Measurements from ENCODE around the gene ARHGAP45.

ARHGAP45 gene

GRCh38 chr19:1047696-1048147 is 19.2 kb upstream of the ARHGAP45 start:
- H3K9ac ChIP-seq (ENCODE audit: low read length in 5 of 5) = no peak overlapping the region
- H3K4me3 ChIP-seq (ENCODE audit: low read depth in 1 of 5, low read length in 5 of 5) = no peak overlapping the region
- H3K4me1 ChIP-seq (ENCODE audit: control insufficient read depth in 5 of 5, insufficient read depth in 5 of 5, low read length in 5 of 5) = peaks cover 0 to 8% (median 6%) of the 10 kb centered on the region in 5 donors
- peaks cover 0 to 11% (median 5%) of the 10 kb centered on the region in 5 donors for H3K36me3 ChIP-seq (ENCODE audit: control insufficient read depth in 5 of 5, insufficient read depth in 5 of 5, low read length in 5 of 5)
- no peak overlapping the region for H3K27ac ChIP-seq (ENCODE audit: low read depth, low read length)
- no peaks in the 10 kb centered on the region for H3K27me3 ChIP-seq (ENCODE audit: control insufficient read depth in 5 of 5, insufficient read depth in 4 of 5, low read length in 5 of 5)
- H3K9me3 ChIP-seq (ENCODE audit: control insufficient read depth in 5 of 5, low read length in 5 of 5) = no peaks in the 10 kb centered on the region

- peaks cover 0 to 3% (median 0%) of the 10 kb centered on the region in 5 donors for H3K4me1 ChIP-seq (ENCODE audit: control insufficient read depth in 5 of 5, insufficient read depth in 5 of 5, low read length in 5 of 5)
- no peak overlapping the region for H3K4me3 ChIP-seq (ENCODE audit: low read depth in 1 of 5, low read length in 5 of 5)
- H3K9me3 ChIP-seq (ENCODE audit: control insufficient read depth in 5 of 5, low read length in 5 of 5) = no peaks in the 10 kb centered on the region
- H3K27me3 ChIP-seq (ENCODE audit: control insufficient read depth in 5 of 5, insufficient read depth in 4 of 5, low read length in 5 of 5) = no peaks in the 10 kb centered on the region
- no peak overlapping the region for H3K27ac ChIP-seq (ENCODE audit: low read depth, low read length)
- H3K9ac ChIP-seq (ENCODE audit: low read length in 5 of 5) = no peak overlapping the region
- peaks cover 0 to 16% (median 6%) of the 10 kb centered on the region in 5 donors for H3K36me3 ChIP-seq (ENCODE audit: control insufficient read depth in 5 of 5, insufficient read depth in 5 of 5, low read length in 5 of 5)
These were observed 17.9 kb upstream of the ARHGAP45 start for GRCh38 chr19:1049106-1049505.

GRCh38 chr19:1049800-1050199 is 17.2 kb upstream of the ARHGAP45 start:
- Histone ChIP-seq H3K4me3 (ENCODE audit: low read depth in 1 of 5, low read length in 5 of 5) (no peak overlapping the region), H3K4me1 (ENCODE audit: control insufficient read depth in 5 of 5, insufficient read depth in 5 of 5, low read length in 5 of 5) (peaks cover 0 to 3% (median 0%) of the 10 kb centered on the region in 5 donors), H3K27ac (ENCODE audit: low read depth, low read length) (no peak overlapping the region), H3K9me3 (ENCODE audit: control insufficient read depth in 5 of 5, low read length in 5 of 5) (peaks cover 0 to 4% (median 0%) of the 10 kb centered on the region in 5 donors), H3K36me3 (ENCODE audit: control insufficient read depth in 5 of 5, insufficient read depth in 5 of 5, low read length in 5 of 5) (peaks cover 0 to 19% (median 9%) of the 10 kb centered on the region in 5 donors), H3K9ac (ENCODE audit: low read length in 5 of 5) (no peak overlapping the region), H3K27me3 (ENCODE audit: control insufficient read depth in 5 of 5, insufficient read depth in 4 of 5, low read length in 5 of 5) (no peaks in the 10 kb centered on the region)

GRCh38 chr19:1050989-1051788 is 15.8 kb upstream of the ARHGAP45 start:
- Histone ChIP-seq H3K4me3 (ENCODE audit: low read depth in 1 of 5, low read length in 5 of 5) (no peak overlapping the region), H3K4me1 (ENCODE audit: control insufficient read depth in 5 of 5, insufficient read depth in 5 of 5, low read length in 5 of 5) (peaks cover 0 to 3% (median 0%) of the 10 kb centered on the region in 5 donors), H3K27me3 (ENCODE audit: control insufficient read depth in 5 of 5, insufficient read depth in 4 of 5, low read length in 5 of 5) (no peaks in the 10 kb centered on the region), H3K27ac (ENCODE audit: low read depth, low read length) (no peak overlapping the region), H3K9me3 (ENCODE audit: control insufficient read depth in 5 of 5, low read length in 5 of 5) (peaks cover 0 to 14% (median 6%) of the 10 kb centered on the region in 5 donors), H3K36me3 (ENCODE audit: control insufficient read depth in 5 of 5, insufficient read depth in 5 of 5, low read length in 5 of 5) (peaks cover 0 to 29% (median 15%) of the 10 kb centered on the region in 5 donors), H3K9ac (ENCODE audit: low read length in 5 of 5) (no peak overlapping the region)

GRCh38 chr19:1051791-1052190 is 15.2 kb upstream of the ARHGAP45 start:
- H3K27ac ChIP-seq (ENCODE audit: low read depth, low read length) = no peak overlapping the region
- H3K9ac ChIP-seq (ENCODE audit: low read length in 5 of 5) = no peak overlapping the region
- H3K27me3 ChIP-seq (ENCODE audit: control insufficient read depth in 5 of 5, insufficient read depth in 4 of 5, low read length in 5 of 5) = no peaks in the 10 kb centered on the region
- H3K4me3 ChIP-seq (ENCODE audit: low read depth in 1 of 5, low read length in 5 of 5) = no peak overlapping the region
- H3K4me1 ChIP-seq (ENCODE audit: control insufficient read depth in 5 of 5, insufficient read depth in 5 of 5, low read length in 5 of 5) = peaks cover 0 to 3% (median 0%) of the 10 kb centered on the region in 5 donors
- H3K9me3 ChIP-seq (ENCODE audit: control insufficient read depth in 5 of 5, low read length in 5 of 5) = peaks cover 3 to 20% (median 12%) of the 10 kb centered on the region in 5 donors
- H3K36me3 ChIP-seq (ENCODE audit: control insufficient read depth in 5 of 5, insufficient read depth in 5 of 5, low read length in 5 of 5) = peaks cover 0 to 33% (median 19%) of the 10 kb centered on the region in 5 donors

- Histone ChIP-seq H3K4me1 (ENCODE audit: control insufficient read depth in 5 of 5, insufficient read depth in 5 of 5, low read length in 5 of 5) (no peaks in the 10 kb centered on the region), H3K27ac (ENCODE audit: low read depth, low read length) (no peak overlapping the region)
These were observed 14.5 kb upstream of the ARHGAP45 start for GRCh38 chr19:1052349-1052975.

GRCh38 chr19:1053176-1054101 is 13.5 kb upstream of the ARHGAP45 start:
- Histone ChIP-seq H3K27me3 (ENCODE audit: control insufficient read depth in 5 of 5, insufficient read depth in 4 of 5, low read length in 5 of 5) (no peaks in the 10 kb centered on the region), H3K9ac (ENCODE audit: low read length in 5 of 5) (no peak overlapping the region), H3K4me1 (ENCODE audit: control insufficient read depth in 5 of 5, insufficient read depth in 5 of 5, low read length in 5 of 5) (no peaks in the 10 kb centered on the region), H3K27ac (ENCODE audit: low read depth, low read length) (no peak overlapping the region), H3K36me3 (ENCODE audit: control insufficient read depth in 5 of 5, insufficient read depth in 5 of 5, low read length in 5 of 5) (peaks cover 0 to 44% (median 24%) of the 10 kb centered on the region in 5 donors), H3K4me3 (ENCODE audit: low read depth in 1 of 5, low read length in 5 of 5) (no peak overlapping the region), H3K9me3 (ENCODE audit: control insufficient read depth in 5 of 5, low read length in 5 of 5) (peaks cover 9 to 37% (median 29%) of the 10 kb centered on the region in 5 donors)

More at GRCh38 chr19:1052349-1052975, 14.5 kb upstream of the ARHGAP45 start:
- Histone ChIP-seq H3K27me3 (ENCODE audit: control insufficient read depth in 5 of 5, insufficient read depth in 4 of 5, low read length in 5 of 5) (no peaks in the 10 kb centered on the region), H3K36me3 (ENCODE audit: control insufficient read depth in 5 of 5, insufficient read depth in 5 of 5, low read length in 5 of 5) (peaks cover 0 to 35% (median 21%) of the 10 kb centered on the region in 5 donors), H3K9ac (ENCODE audit: low read length in 5 of 5) (no peak overlapping the region), H3K4me3 (ENCODE audit: low read depth in 1 of 5, low read length in 5 of 5) (no peak overlapping the region), H3K9me3 (ENCODE audit: control insufficient read depth in 5 of 5, low read length in 5 of 5) (peaks cover 7 to 27% (median 19%) of the 10 kb centered on the region in 5 donors)

GRCh38 chr19:1054102-1055027 is 12.6 kb upstream of the ARHGAP45 start:
- Histone ChIP-seq H3K27ac (ENCODE audit: low read depth, low read length) (no peak overlapping the region), H3K36me3 (ENCODE audit: control insufficient read depth in 5 of 5, insufficient read depth in 5 of 5, low read length in 5 of 5) (peaks cover 0 to 49% (median 27%) of the 10 kb centered on the region in 5 donors), H3K9ac (ENCODE audit: low read length in 5 of 5) (no peak overlapping the region), H3K4me1 (ENCODE audit: control insufficient read depth in 5 of 5, insufficient read depth in 5 of 5, low read length in 5 of 5) (no peaks in the 10 kb centered on the region), H3K9me3 (ENCODE audit: control insufficient read depth in 5 of 5, low read length in 5 of 5) (peaks cover 11 to 43% (median 35%) of the 10 kb centered on the region in 5 donors), H3K4me3 (ENCODE audit: low read depth in 1 of 5, low read length in 5 of 5) (no peak overlapping the region), H3K27me3 (ENCODE audit: control insufficient read depth in 5 of 5, insufficient read depth in 4 of 5, low read length in 5 of 5) (no peaks in the 10 kb centered on the region)

- Histone ChIP-seq H3K27ac (ENCODE audit: low read depth, low read length) (no peak overlapping the region), H3K4me3 (ENCODE audit: low read depth in 1 of 5, low read length in 5 of 5) (no peak overlapping the region), H3K36me3 (ENCODE audit: control insufficient read depth in 5 of 5, insufficient read depth in 5 of 5, low read length in 5 of 5) (peaks cover 0 to 49% (median 30%) of the 10 kb centered on the region in 5 donors), H3K9me3 (ENCODE audit: control insufficient read depth in 5 of 5, low read length in 5 of 5) (peaks cover 11 to 47% (median 39%) of the 10 kb centered on the region in 5 donors), H3K4me1 (ENCODE audit: control insufficient read depth in 5 of 5, insufficient read depth in 5 of 5, low read length in 5 of 5) (no peaks in the 10 kb centered on the region), H3K27me3 (ENCODE audit: control insufficient read depth in 5 of 5, insufficient read depth in 4 of 5, low read length in 5 of 5) (no peaks in the 10 kb centered on the region), H3K9ac (ENCODE audit: low read length in 5 of 5) (no peak overlapping the region)
These were observed 11.9 kb upstream of the ARHGAP45 start for GRCh38 chr19:1055028-1055425.

Data from subcutaneous abdominal adipose tissue (tissue), 5 donors.